Measurements from ENCODE around the gene DLEC1.
"Not testable (repeated sequence)": the region's sequence is repeated elsewhere in the genome, so short reads cannot be mapped to it uniquely, and the experiment has no call there.

Gene DLEC1

DNA sequence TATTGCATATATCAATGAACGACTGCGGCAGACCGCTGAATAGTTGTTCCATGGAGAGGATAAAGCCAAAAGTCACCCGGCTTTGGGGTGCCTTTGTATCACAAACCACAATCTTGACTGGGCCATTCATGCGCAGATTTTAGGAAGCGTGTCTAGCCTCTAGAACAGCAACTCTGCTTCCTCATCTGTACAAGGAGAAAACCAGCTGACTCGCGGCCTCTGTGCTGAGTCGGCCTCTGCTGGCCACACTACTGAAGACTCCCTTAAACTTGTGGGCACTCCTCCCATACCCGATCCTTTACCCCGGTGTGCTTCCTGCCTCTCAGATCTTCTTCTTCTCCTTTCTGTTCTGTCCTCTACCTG lies 872 bp downstream of the DLEC1 start:
- DNase-seq, result peak; percentile 83 to 87 (median 84)

DNA sequence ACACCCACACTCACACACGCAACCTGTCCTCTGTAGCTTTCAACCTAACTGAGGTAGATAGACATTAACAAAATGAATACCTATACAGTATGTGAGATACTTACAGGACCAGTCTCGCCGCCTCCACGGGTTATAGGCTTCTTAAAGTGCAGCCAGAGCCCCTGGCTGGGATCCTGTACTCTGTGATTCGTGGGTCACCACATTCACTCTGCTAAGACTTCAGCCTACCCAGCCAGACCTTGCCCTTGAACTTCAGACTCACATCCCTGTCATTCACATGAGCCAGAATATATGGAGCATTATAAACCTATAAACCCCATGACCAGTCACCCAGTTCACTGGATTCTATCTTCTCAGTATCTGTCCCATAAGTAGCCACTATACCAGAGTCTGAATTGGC lies 1.4 kb downstream of the DLEC1 start:
- no peak for DNase-seq

DNA sequence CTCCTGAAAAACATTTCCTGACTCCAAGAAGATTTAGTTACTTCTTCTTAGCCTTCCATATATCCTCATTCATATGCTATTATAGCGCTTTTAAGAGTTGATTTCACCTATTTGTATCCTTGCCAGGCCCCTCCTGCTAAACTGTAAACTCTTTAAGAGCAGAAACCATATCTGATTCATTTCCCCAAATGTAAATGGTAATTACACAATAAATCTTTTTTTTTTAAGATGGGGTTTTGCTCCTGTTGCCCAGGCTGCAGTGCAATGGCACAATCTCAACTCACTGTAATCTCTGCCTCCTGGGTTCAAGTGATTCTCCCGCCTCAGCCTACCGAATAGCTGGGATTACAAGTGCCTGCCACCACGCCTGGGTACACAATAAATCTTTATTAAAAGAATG lies 4.5 kb downstream of the DLEC1 start:
- peak in 2 of 3 donors; percentile 47 to 51 for DNase-seq

DNA sequence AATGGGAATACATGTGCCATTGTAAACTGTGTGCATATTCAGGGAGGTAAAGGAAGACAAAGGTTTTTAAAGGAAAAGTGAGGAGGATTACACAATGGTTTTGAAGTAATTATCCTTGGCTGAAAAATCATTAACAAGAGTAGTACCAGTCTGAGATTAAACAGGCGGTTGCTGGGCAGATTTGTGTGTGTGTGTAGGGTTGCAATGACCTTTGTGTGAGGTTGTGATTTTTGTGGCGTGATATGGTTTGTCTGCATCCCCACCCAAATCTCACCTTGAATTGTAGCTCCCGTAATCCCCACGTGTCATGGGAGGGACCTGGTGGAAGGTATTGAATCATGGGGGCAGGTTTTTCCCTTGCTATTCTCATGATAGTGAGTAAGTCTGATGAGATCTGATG lies 7.0 kb downstream of the DLEC1 start:
- DNase-seq, result no peak

DNA sequence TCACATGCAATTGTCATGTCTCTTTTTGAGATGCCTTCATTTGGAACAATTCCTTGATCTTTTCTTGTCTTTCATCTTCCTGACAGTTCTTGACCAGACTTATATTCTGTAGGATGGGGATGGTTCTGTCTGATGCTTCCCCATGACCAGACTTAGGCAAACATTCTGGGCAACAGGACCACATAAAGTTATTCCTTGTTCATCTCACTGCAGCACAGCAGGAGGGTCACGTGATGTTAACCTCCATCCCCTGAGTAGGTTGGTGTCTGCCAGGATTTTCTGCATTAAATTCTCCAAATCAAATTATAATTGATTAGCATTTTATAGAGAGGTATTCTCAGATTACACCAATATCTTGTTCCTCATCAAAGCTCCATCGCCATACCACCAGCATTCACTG lies 7.8 kb downstream of the DLEC1 start:
- DNase-seq, result no peak

DNA sequence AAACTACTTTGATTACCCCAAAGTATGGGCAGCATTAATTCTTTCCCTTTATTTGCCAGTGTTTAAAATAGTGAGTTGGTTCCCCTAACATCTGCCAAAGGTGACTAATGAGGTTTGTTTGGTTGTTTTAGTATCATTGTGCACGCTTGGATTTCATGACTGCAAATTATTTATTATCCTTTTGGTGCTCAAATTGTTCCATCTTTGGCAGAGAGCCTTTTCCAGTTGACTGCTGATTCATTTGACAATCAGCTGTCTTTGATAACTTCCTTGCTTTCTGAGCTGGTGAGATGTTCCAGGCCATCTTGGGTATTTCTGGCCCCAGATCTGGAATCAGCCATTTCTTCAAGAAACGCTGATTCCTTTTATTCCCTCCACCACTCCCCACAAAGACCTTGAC lies 8.9 kb downstream of the DLEC1 start:
- no peak for DNase-seq

DNA sequence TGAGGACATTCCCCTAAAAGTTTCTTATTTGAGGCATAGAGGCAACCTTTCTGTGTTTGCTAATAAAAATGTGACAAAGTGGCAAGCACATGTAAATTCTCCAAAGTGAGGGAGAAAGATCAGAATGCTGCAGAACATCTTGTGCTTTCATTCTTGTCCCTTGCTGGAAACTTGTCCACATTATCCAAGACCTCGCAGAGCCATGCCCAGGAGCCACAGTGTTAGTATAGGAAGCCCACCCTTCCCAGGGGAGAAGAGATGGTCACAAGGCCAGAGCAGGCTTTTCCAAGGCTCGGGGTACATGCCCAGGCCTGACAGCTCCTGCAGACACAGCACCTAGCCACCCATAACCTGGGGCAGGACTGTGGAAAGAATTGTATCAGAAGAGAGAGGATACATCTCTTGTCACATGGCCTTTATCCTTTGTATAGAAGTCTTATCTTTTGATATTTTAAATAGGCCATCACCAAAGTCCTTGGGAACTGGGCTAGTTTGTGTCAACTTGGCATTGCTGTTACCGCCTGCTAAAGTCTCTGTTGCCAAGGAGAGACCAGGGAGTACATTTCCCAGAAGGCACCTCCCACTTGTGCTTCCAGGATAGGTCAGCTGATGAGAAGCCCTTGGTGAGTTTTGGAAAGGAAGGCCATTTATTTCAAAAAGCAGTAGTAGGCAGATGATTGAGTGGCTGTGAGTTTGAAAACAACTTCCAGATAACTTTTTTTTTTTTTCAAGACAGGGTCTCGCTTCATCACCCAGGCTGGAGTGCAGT lies 10.5 kb downstream of the DLEC1 start:
- DNase-seq, result no peak

DNA sequence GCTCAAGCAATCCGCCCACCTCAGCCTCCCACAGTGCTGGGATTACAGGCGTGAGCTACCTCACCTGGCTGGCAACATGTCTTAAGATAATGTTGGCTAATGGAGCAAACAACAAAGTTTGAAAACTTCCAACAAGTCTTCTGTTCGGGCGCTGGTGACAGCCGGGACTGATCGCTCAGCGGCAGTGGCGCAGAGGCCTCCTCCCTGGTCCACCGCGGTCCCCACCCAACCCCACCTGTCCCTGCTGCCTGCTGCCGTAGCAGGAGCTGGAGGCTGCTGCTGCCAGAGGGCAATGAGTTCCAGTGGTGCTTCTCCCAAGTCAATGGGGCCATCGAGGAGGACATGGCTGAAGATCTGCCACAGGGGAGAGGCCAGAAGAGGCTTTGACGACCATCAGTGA lies 12.1 kb downstream of the DLEC1 start:
- DNase-seq, result no peak

DNA sequence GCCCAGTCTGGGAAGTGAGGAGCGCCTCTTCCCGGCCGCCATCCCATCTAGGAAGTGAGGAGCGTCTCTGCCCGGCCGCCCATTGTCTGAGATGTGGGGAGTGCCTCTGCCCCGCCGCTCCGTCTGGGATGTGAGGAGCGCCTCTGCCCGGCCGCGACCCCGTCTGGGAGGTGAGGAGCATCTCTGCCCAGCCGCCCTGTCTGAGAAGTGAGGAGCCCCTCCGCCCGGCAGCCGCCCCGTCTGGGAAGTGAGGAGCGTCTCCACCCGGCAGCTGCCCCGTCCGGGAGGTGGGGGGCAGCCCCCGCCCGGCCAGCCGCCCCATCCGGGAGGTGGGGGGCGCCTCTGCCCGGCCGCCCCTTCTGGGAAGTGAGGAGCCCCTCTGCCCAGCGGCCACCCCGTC lies 14.3 kb downstream of the DLEC1 start:
- DNase-seq, result not testable (repeated sequence)

DNA sequence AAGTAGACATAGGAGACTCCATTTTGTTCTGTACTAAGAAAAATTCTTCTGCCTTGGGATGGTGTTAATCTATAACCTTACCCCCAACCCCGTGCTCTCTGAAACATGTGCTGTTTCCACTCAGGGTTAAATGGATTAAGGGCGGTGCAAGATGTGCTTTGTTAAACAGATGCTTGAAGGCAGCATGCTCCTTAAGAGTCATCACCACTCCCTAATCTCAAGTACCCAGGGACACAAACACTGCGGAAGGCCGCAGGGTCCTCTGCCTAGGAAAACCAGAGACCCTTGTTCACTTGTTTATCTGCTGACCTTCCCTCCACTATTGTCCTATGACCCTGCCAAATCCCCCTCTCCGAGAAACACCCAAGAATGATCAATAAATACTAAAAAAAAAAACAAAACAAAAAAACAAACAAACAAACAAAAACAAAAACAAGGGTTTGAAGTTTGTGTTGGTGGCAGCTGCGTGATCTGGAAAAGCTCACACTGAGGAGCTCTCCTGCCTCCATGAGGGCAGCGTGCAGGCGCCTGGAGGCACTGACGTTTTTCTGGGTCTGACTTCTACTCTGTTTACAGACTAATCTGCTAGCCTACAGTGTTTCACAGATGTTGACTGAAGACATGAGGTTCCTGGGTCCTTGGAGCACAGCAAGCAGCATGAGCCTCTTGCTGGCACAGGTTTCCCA lies 14.9 kb downstream of the DLEC1 start:
- DNase-seq, result not testable (repeated sequence)

DNA sequence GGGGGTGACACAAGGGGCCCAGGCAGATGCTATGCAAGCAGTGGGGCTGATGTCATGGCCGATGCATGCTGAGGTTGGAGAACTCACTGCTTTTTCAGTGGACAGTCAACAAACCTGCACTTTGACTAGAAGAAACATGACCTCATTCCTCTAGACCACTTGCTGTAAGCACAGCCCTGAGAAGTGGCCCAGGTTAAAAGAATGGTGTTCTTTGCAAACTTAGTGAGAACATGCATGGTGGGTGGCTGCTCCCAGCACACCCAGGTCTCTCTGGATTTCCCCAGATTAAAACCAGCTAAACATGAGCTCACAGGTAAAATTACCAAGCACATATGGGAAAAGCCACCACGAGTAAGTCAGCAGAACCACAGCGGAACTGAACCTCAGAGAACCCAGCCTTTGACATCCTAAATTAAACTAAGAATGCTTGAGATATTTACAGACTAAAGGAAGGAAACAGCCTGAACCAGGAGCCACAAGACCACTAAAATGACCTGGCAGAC lies 15.5 kb downstream of the DLEC1 start:
- DNase-seq, result no peak

DNA sequence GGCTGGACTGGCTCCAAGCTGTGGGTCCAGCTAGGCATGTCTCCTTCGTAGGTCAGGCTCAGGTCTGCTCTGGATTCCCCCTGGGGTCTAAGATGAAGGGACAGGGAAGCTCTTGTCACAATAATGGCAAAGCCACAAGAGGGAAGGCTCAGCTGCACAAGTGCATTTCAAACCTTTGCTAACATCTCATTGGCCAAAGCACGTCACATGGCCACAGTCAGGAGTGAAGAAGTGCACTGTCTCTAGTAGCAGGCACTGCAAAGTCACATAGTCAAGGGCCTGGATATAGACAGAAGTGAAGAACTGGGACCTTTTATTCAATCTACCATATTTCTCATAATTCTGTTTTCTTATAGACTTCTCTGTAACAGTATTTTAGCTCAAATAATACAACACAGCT lies 20.1 kb downstream of the DLEC1 start:
- DNase-seq, result peak in 1 of 3 donors; percentile 10

DNA sequence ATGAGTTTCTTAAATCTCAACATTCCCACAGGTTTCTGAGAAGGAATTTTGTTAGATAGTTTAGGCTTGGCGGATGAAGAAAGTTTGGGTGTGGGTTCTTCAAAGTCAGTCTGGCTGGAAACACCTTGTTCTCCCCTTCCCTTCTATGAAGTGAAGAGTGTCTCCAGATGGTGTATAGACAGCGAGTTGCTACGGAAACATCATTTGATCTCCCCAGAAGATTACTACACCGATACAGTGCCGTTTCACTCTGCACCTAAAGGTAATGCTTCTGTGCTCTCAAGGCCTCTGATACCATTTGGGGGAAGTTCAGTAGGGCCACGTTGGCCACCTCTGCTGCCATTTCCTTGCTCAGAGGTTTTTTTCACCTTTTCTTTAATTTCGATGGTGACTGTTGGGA lies 20.6 kb downstream of the DLEC1 start:
- DNase-seq, result no peak

DNA sequence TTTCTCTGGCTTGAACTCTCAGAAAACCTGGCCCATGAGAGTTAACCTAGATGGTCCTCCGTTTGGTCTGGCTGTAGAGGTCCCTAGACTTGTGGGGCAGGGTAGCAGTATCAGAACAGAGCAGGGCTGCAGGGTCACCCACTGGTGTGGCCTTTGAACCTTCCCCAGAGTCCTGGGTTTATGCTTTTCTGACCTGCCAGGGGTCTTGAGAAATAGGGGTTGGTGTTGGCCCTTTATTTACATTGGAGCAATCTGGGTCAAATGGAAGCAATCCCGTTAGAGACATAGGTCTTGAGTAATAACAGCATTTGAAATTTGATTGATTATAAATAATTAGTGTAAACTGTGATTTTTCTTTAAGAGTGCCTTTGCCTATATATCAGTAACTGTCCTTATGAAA lies 23.8 kb downstream of the DLEC1 start:
- no peak for DNase-seq

DNA sequence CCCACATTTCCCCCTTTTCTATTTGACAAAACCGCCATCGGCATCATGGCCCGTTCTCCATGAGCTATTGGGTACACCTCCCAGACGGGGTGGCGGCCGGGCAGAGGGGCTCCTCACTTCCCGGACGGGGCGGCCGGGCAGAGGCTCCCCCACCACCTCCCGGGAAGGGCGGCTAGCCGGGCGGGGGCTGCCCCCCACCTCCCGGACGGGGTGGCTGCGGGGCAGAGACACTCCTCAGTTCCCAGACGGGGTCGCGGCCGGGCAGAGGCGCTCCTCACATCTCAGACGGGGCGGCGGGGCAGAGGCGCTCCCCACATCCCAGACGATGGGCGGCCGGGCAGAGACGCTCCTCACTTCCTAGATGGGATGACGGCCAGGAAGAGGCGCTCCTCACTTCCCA lies 25.4 kb downstream of the DLEC1 start:
- not testable (repeated sequence) for DNase-seq

DNA sequence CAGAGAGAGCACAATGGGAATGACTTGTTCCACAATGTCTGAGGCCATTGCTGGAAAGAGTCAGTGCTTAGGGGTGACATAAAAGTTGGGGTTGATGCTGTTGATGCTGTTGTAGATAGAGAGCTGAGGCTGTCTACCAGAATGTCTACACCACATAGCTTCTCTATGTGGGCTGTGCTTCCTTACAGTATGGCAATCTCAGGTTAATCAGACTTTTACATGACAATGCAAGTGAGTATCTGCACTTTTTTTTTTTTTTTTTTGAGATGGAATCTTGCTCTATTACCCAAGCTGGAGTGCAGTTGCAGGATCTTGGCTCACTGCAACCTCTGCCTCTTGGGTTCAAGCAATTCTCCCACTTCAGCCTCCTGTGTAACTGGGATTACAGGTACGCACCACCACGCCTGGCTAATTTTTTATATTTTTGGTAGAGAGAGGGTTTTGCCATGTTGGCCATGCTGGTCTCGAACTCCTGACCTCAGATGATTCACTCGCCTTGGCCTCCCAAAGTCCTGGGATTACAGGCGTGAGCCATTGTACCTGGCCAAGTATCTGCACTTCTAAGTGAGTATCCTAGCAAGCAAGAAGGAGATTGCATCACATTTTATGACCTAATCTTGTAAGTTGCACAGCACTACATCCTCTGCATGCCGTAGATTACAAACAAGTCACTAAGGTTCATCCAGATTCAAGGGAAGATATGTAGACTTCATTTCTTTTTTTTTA lies 28.7 kb downstream of the DLEC1 start:
- DNase-seq, result peak; percentile 11 to 38 (median 29)

DNA sequence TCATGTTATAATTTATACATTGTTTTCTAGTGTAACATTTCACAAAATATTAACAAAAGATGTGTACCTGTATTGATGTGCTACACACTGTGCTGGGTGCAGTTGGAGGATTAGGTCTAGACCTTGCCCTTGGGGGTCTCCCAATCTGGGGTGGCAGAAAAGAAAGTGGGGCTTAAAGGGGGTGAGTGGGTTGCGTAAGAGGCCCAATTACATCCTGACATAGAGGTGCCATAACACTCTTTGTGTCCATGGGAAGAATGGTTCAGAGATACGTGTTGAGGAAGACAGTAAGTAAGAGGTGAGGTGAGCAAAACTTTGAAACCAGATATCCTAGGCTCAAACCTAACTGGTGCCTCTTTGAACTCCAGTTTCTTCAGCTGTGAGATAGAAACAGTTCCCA lies 31.0 kb downstream of the DLEC1 start:
- no peak for DNase-seq

DNA sequence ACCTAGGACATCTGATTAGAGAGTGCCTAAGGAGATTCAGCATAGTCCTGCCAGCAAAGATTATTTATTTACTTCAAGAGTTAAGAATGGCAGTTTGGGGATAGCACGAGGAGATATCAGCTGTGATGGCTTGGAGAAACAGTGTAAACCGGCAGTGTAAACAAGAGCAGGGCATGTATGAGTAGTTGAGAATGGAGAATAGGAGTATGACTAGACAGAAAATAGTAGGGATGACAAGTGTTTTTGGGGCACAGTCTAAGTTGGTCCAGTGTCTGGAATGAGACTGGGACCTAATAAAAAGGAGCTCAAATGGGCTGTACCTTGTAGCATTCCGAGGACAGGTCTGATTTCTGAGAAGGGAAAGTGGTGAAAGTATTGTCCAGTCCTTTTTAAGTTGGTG lies 38.1 kb downstream of the DLEC1 start:
- not testable (repeated sequence) for DNase-seq

DNA sequence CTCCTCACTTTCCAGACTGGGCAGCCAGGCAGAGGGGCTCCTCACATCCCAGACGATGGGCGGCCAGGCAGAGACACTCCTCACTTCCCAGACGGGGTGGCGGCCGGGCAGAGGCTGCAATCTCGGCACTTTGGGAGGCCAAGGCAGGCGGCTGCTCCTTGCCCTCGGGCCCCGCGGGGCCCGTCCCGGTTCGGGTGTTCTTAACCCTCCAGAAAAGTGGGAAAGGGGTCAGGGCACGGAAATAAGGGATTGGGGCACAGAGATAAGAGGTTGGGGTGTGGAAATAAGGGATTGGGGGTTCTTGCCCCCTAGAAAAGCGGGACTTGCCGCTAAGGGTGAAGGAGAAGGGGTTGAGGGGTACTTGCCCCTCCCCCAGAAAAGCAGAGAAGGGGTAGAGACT lies 43.3 kb downstream of the DLEC1 start:
- DNase-seq, result not testable (repeated sequence)

DNA sequence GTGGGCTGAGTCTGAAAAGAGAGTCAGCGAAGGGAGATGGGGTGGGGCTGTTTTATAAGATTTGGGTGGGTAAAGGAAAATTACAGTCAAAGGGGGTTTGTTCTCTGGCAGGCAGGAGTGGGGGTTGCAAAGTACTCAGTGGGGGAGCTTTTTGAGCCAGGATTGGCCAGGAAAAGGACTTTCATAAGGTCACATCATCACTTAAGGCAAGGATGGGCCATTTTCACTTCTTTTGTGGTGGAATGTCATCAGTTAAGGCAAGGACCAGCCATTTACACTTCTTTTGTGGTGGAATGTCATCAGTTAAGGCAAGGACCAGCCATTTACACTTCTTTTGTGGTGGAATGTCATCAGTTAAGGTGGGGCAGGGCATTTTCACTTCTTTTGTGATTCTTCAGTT lies 44.2 kb downstream of the DLEC1 start:
- not testable (repeated sequence) for DNase-seq

DNA sequence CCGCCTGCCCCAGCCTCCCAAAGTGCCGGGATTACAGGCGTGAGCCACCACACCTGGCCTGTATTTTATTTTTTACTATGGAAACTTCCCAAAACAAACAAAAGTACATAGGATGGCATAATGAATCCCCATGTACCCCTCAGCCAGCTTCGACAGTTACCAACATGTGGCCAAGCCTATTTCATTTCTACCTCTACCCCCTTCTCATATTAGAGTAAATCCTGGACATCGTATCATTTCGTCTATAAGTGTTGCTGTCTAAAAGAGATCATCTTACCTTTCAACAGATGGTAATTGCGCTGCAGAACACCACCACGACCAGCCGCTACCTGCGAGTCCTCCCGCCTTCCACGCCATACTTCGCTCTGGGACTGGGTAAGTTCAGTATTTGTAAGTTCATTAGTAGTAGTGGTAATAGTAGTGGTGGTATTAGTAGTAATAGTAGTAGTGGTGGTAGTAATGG lies 44.9 kb downstream of the DLEC1 start:
- DNase-seq, result no peak

DNA sequence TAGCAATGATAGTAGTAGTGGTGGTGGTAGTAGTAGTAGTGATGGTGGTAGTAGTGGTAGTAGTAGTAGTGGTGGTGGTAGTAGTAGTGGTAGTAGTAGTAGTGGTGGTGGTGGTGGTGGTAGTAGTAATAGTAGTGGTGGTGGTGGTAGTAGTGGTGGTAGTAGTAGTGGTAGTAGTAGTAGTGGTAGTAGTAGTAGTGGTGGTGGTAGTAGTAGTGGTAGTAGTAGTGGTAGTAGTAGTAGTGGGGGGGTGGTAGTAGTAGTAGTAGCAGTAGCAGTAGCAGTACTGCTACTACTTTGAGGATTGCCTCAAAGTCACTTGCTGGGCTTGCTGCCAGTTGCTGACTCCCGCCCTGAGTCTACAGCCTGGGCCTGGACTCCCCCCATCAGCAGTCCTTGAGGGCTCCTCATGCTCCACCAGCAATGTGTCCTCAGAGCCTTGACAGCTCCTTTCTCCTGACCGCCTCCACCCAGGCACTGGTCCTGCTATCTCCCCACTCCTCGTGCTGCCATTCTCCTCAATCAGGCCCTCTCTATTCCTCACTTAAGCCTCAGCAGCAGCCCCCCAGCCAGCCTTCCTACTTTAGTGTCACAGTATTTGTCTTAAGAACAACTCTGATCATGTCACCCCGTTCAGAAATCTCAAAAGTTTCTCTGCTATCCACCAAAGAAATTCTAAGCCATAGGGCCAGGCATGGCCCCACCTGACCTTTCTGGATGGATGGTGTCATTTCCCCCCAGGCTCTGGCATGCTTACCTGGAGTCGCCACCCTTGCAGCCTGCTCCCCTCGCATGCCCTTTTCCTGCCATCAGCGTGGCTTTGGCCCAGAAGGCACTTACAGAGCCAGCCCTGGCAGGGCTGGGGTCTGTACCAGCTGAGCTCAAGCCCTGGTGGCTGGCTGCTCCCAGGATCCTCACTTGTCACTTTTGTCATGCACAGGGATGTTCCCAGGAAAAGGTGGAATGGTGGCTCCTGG lies 45.6 kb downstream of the DLEC1 start:
- DNase-seq, result peak in 2 of 3 donors; percentile 6 to 28
